Sigmoid colon (tissue), 4 donors: Measurements from ENCODE around the gene FERD3L.

Source experiments
- EP300 ChIP-seq, 4 donors: sonication (generic); formaldehyde crosslinking; IDR thresholded peaks; one replicate each; pipeline ENCODE4 v1.6.1; 2017; ENCODE audit warnings: antibody characterized with exemption in 4 of 4
- POLR2A ChIP-seq, 2 donors: fragments of 450-650 bp; IDR thresholded peaks; one replicate each; pipeline ENCODE4 v1.6.1; 2016; ENCODE audit warnings: antibody characterized with exemption in 2 of 2, mild to moderate bottlenecking in 2 of 2, moderate library complexity in 2 of 2
- POLR2AphosphoS5 ChIP-seq, 4 donors: sonication (generic); formaldehyde crosslinking; IDR thresholded peaks; one replicate each; pipeline ENCODE4 v1.6.1; 2017; ENCODE audit warnings: antibody characterized with exemption in 4 of 4
- TF ChIP-seq, protein P1 (sequence below), 4 experiments: fragments of 450-650 bp in 3 of 4; fragments of 200-600 bp in 1 of 4; IDR thresholded peaks; one replicate each; pipeline ENCODE4 v1.5.1; 2016 to 2019; ENCODE audit warnings: antibody characterized with exemption in 4 of 4, mild to moderate bottlenecking in 3 of 4, moderate library complexity in 2 of 4

DNA sequence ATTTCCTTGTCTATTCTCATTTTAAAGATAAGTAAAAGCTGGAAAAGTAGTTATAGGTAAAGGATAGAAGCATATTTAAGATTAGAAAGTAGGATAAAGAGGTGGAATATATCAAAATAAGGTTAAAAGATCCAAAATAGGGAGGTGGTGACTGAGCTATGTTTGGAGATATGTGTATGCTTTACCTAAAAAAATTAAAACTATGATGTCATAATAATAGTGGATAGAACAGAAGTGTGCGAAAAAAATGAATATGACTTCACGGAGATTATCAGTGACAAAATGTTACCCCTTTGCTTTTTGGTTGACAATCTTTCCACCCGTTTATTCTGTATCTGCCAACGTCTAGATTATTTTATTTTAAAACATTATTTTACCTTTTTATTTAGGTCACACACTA, 33.4 kb upstream of the FERD3L start:
- TF ChIP-seq, protein P1, sequence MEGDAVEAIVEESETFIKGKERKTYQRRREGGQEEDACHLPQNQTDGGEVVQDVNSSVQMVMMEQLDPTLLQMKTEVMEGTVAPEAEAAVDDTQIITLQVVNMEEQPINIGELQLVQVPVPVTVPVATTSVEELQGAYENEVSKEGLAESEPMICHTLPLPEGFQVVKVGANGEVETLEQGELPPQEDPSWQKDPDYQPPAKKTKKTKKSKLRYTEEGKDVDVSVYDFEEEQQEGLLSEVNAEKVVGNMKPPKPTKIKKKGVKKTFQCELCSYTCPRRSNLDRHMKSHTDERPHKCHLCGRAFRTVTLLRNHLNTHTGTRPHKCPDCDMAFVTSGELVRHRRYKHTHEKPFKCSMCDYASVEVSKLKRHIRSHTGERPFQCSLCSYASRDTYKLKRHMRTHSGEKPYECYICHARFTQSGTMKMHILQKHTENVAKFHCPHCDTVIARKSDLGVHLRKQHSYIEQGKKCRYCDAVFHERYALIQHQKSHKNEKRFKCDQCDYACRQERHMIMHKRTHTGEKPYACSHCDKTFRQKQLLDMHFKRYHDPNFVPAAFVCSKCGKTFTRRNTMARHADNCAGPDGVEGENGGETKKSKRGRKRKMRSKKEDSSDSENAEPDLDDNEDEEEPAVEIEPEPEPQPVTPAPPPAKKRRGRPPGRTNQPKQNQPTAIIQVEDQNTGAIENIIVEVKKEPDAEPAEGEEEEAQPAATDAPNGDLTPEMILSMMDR (IDR thresholded peaks at IDR 0.05): no peak
- TF ChIP-seq POLR2A (IDR thresholded peaks at IDR 0.05): no peak
- no peak for TF ChIP-seq POLR2AphosphoS5 (IDR thresholded peaks at IDR 0.05)
- no peak for TF ChIP-seq EP300 (IDR thresholded peaks at IDR 0.05)
